Stimulated activated CD4-positive, alpha-beta T cell treated with anti-CD3 and anti-CD28 coated beads, Interleukin-15, amount 100 ng/mL, for 1 hour (primary cell): ENCODE measurements around the gene TNK2.
"Not testable (repeated sequence)": the region's sequence is repeated elsewhere in the genome, so short reads cannot be mapped to it uniquely, and the experiment has no call there.

Experiments
- DNase-seq, 2 donors: peaks; one replicate each; pipeline ENCODE4 v3.0.0-alpha.2; 2020; ENCODE audit warnings: low read depth in 1 of 2, low spot score in 1 of 2

TNK2 gene

DNA sequence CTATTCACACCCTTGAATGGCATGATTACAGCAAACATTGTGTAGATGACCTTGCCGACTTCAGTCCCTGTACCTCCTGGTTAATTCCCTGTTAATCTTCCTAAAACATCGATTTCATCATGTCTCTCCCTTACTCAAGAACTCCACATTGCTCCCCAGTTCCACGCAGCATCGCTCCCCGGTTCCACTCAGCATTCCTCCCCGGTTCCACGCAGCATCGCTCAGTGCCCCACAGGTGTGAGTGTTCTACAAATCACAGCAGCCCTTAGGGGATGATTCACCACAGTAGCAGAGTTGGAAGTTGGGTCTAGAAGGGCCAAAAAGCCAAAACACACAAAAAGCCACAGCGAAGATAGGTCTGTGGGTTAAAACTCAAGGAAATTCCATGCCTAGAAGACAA, 8.6 kb upstream of the TNK2 start:
- DNase-seq, result no peak

DNA sequence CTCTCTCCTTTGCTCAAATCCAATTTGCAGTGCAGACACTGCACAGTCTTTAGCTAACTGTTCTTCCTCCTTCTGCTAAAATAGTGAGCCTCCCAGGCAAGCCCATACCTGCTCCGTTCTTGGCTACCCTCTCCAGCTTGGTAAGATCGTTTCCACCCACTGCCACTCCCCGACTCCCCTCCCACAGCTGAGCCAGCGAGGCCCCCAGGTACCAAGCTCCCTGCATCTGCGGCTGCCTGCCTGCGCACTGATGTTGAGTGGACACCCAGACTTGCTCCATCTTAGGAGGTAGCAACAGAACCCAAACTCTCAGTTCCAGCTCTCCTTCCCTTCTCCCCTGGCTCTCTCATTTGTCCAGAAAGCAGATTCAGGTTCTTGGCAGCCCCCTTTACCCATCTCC, 7.9 kb upstream of the TNK2 start:
- DNase-seq, result no peak

DNA sequence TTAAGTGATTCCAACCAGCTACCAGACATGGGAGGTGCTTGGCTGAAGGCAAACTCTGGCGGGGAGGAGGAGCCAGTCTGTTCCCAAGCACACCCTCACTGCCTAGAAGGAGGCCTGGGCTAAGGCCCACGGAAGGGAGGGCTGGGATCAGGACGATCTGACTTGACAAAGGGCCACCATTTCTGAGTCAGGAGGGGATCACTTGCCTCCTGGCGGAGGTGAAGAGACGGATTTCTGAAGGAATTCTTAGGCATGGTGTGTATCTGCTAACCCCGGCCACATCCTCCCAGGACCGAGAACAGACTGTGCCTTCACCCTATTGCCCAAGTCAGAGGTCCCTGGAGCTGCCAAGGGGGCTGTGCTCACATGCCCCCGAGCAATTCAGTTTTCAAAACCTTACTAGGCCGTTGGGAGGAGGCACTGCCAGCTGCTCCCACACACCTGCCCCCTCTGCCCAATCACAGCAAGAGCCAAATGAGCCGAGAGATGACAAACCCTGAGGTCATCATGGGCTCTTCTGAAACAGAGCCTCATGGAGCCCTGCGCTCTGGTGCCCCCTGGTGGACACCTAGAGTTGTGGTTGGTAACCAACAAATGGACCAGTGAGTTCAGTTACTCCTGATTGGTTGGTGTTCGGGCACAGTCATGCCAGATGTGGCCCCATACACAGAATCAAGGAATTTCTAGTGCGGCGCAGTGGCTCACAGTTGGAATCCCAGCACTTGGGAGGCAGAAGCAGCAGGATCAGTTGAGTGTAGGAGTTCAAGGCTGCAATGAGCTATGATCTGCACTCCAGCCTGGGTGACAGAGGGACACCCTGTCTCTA, 6.5 kb upstream of the TNK2 start:
- DNase-seq, result peak; percentile 86 to 92

- DNase-seq, result not testable (repeated sequence)
These were observed 5.8 kb upstream of the TNK2 start for GRCh38 chr3:195914146-195914545.

DNA sequence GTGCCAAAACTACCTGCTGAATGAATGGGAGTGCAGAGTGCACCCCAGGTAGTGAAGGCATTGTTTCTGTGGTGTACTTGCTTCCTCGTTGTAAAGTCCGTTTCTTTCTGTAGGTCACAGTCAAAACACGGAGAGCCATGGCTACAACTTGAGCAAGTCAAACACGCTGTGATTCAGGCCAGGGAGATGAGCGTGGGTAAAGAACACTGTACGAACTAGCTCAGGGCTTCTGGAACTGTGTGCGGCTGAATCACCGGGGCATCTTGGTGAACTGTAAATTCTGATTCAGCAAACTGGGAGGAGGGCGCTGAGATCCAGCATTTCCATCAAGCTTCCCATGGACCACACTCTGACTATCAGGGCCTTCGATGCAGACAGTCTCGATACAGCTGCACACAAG, 5.0 kb upstream of the TNK2 start:
- no peak for DNase-seq

DNA sequence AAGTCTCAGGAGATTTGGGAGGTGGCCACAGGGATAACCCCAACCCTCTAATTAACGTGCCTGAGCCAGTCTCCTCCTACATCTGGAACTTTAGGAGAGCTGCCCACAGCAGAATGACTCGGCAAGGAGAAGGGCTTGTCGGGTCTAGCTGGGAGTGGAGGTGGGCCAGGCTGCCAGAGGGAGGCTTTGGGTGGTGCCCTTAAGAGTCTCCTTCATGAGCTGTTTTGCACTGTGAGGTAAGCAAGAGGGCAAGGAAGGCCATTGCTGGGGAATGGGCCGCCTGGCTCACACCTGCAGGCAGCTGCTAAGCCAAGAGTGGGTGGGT, 3.6 kb upstream of the TNK2 start:
- DNase-seq, result no peak

DNA sequence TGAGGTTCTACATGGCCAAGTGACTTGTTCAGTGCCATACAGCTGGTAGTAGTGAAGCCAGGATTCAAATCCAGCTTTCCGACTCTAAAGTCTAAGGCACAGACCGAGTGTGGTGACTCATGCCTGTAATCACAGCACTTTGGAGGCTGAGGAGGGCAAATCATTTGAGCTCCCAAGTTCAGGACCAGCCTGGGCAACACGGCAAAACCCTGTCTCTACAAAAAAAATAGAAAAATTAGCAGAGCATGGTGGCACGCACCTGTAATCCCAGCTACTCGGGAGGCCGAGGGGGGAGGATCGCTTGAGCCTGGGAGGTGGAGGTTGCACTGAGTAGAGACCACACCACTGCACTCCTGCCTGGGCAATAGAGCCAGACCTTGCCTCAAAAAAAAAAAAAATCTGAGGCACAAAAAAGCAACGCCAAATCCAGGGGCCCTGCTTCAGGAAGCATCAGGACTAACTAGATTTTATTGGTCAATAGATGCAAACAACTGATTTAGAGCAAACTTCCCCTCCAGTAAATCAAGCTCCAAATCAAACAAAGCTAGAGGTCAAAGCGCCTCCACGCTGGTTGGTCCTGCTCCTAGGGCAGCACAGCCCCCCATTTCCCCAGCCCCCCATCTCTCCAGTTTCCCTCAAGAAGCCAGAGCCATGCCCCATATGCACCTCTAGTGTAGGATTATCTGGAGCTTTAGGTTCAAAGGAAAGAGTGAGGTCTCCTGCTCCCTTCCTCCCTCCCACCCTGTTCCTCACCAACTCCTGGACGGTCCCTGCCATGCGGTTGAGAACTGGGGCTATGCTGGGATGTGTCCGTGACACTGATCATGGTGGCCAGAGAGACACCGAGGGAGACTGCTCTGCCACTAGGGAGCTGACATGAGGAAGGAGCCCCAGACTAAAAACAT, 2.9 kb upstream of the TNK2 start:
- DNase-seq, result no peak

DNA sequence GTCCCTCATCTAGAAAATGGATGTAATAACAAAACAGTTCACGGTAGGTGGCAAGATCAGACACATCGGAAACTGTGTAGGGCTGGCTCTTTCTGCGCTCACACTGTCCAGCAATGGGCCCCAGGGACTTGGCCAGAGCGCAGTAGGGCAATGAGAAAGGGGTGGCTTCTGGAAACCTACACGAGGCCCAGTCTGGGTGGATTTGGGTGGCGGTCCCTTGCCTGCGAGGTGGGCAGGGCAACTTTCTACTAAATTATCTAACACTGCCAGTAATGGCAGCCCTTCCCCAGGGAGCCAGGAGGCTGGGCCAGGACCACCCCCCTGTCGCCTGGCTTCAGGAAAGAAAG, 2.1 kb upstream of the TNK2 start:
- DNase-seq, result no peak

GRCh38 chr3:195909644-195910498, 1.5 kb upstream of the TNK2 start:
- DNase-seq, result peak; percentile 87 to 89

DNA sequence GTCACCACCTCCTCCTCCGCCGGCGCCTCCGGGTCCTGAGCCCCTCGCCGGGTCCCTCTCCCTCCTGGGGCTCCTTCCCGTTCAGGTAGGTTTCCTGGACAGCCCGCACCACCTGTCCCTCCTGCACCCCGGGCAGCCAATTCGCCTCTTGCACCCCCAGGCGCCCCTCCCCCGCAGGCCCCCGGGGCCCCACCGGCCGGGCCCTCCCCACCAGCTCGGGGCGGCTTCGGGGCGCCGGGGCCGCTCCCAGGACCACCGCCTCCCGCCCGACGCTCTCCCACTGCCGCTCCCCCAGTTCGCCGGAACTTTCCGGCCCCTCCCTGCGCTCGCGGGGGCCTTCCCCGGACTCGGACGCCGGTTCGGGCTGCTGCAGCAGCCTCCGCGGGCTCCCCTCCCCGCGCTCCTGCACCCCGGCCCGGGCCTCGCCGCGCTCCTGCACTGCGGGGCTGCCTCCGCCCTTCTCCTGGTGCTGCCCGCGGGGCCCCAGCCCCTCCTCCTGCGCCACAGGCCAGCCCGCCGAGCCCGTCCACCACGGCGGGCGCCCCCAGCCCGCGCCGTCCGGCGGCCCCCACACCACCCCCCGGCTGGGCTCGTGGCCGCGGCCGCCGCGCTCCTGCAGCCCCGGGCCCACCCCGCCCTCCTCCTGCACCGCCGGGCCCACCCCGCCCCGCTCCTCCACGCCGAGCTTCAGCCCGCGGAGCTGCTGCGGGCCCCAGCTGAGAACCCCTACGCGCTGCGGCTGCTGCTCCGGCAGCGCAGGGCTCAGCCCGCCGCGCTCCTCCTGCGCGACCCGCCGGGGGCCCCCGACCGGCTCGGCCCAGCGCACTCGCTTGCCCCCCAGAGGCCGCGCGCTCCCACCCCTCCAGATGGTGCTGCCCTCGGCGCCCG, 587 bp upstream of the TNK2 start:
- no peak for DNase-seq

- peak in 1 of 2 donors; percentile 20 for DNase-seq
These were observed 742 bp downstream of the TNK2 start for GRCh38 chr3:195907684-195907933.

- peak; percentile 39 to 50 for DNase-seq
These were observed 1.3 kb downstream of the TNK2 start for GRCh38 chr3:195906865-195907683.

GRCh38 chr3:195905970-195906864, 2.1 kb downstream of the TNK2 start:
- DNase-seq, result no peak

DNA sequence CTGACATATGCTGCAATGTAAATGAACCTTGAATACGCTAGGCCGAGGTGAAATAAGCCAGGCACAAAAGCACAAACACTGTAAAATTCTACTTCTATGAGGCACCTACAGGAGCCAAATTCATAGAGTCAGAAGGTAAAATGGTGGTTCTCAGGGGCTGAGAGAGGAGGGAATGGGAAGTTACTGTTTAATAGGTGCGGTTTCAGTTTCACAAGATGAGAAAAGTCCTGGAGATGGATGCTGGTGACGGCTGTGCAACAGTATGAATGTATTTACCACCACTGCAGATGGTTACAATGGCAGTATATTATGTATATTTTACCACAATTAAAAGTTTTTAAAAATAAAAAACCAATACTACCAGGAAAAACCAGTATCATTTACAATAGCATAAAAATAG, 4.0 kb downstream of the TNK2 start:
- no peak for DNase-seq

GRCh38 chr3:195903950-195904290, 4.4 kb downstream of the TNK2 start:
- DNase-seq, result no peak

DNA sequence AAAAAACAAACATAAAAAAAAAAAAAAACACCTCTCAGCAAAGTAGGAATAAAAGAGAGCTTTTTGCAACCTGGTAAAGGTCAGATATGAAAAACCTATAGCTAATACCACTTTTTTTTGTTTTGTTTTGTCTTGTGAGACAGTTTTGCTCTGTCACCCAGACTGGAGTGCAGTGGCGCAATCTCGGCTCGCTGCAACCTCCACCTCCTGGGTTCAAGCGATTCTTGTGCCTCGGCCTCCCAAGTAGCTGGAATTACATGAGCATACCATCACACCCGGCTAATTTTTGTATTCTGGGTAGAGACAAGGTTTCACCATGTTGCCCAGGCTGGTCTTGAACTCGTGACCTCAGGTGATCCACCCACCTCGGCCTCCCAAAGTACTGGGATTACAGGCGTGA, 5.7 kb downstream of the TNK2 start:
- DNase-seq, result not testable (repeated sequence)

DNA sequence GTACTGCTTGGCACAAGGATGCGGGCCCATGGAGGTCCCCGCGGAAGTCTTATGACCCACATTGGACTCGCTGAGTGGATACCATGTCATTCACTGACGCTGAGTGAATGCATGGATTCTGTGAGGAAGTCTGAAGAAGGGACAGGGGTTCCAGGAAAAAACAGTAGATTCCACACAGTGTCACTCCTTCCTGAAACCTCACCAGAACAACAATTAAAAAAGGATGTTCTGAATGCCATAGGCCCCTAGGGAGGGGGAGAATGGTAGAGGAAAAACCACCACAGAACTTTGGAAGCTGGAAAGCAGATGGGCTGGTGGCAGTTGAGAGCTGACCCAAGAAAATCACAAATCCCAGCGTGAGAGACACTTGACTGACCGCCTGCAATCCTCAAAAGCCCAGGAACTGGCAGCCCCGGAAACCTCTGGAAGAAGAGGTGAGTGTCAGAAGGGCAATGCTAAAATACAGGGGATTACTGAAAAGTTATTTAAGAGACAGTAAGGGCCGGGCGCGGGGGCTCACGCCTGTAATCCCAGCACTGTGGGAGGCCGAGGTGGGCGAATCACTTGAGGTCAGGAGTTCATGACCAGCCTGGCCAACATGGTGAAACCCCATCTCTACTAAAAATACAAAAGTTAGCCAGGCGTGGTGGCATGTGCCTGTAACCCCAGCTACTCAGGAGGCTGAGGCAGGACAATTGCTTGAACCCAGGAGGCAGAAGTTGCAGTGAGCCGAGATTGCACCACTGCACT, 6.3 kb downstream of the TNK2 start:
- not testable (repeated sequence) for DNase-seq
